Measurements from ENCODE around the gene MYL4.

MYL4 gene

DNA sequence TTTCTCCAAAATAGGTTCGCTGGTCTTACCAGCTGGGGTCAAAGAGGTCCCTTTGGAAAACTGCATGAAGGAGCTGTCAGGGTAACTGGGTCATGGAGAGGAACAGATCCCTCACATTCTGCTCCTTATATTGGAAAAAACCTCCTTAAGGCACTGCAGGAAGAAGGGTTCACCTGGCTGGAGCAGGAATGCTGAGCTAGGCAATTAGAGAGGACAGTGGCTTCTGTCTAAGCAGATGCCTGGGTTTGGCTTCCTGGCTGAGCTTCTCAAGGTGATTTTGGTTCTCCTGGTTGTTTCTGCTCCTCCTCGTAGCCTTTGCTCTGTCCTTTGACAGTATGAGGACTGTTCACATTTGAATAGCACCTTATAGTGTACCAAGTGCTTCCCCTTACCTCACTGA is 64.1 kb downstream of the MYL4 start:
- DNase-seq (ENCODE audit: low read depth): no peak
